NT2/D1 (cell line): ENCODE data around the gene SQOR.

Experiments
- DNase-seq: peaks from one replicate; pipeline ENCODE4 v3.0.0-alpha.2; 2011; ENCODE audit warnings: low read depth, low spot score
- H3K27me3 ChIP-seq: 2 replicates; pipeline ENCODE4 v1.6.0; 2011; ENCODE audit warnings: mild to moderate bottlenecking; ENCODE audit not compliant: insufficient read length, insufficient read depth
- H3K36me3 ChIP-seq: 2 replicates; pipeline ENCODE4 v1.6.1; 2011; ENCODE audit warnings: mild to moderate bottlenecking, low read length, mixed read lengths; ENCODE audit not compliant: insufficient read depth, insufficient read length
- H3K4me1 ChIP-seq: 2 replicates; pipeline ENCODE4 v1.5.1; 2011; ENCODE audit not compliant: insufficient read depth, insufficient read length
- H3K4me3 ChIP-seq: 2 replicates; pipeline ENCODE4 v1.5.1; 2011; ENCODE audit warnings: low read depth; ENCODE audit not compliant: insufficient read length
- H3K9ac ChIP-seq: 2 replicates; pipeline ENCODE4 v1.6.0; 2011; ENCODE audit warnings: low read depth; ENCODE audit not compliant: insufficient read length
- H3K9me3 ChIP-seq: 2 replicates; pipeline ENCODE4 v1.5.1; 2011; ENCODE audit warnings: mild to moderate bottlenecking, low read length; ENCODE audit not compliant: insufficient read depth
- SUZ12 ChIP-seq: IDR thresholded peaks from 2 replicates; pipeline ENCODE4 v1.6.1; 2011; ENCODE audit not compliant: insufficient read length, insufficient read depth; ENCODE audit errors: extremely low read depth
- YY1 ChIP-seq: IDR thresholded peaks from 2 replicates; pipeline ENCODE4 v1.6.1; 2011; ENCODE audit not compliant: insufficient read length, insufficient read depth
- ZNF274 ChIP-seq: IDR thresholded peaks from 2 replicates; pipeline ENCODE4 v1.6.1; 2011; ENCODE audit warnings: mild to moderate bottlenecking, low read depth, low read length

SQOR gene

DNA sequence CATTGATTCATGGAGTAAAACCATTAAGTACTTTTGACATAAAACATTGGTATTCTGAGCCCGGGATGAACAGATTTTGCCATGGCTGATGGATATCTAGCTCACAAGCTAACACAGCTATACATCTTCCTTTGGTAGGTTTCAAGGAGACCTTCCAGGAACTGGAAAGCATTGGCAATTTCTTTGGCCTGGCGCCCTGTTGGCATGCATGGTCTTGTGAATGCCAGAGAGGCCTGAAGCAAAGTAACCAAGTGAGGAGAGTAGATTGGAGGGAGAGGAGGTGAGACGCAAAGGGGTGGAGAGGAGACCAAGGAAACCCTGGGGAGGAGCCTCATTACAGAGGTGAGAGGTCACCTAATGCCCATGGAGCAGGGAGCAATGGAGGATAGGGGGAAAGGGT lies 67.2 kb downstream of the SQOR start:
- Histone ChIP-seq H3K9ac (no peak overlapping the region), H3K4me1 (peaks cover 6% of the 10 kb centered on the region), H3K4me3 (no peak overlapping the region), H3K36me3 (no peaks in the 10 kb centered on the region), H3K9me3 (no peaks in the 10 kb centered on the region), H3K27me3 (peaks cover 11% of the 10 kb centered on the region)
- TF ChIP-seq ZNF274 (no peak), YY1 (no peak), SUZ12 (no peak)
- DNase-seq, result no peak

DNA sequence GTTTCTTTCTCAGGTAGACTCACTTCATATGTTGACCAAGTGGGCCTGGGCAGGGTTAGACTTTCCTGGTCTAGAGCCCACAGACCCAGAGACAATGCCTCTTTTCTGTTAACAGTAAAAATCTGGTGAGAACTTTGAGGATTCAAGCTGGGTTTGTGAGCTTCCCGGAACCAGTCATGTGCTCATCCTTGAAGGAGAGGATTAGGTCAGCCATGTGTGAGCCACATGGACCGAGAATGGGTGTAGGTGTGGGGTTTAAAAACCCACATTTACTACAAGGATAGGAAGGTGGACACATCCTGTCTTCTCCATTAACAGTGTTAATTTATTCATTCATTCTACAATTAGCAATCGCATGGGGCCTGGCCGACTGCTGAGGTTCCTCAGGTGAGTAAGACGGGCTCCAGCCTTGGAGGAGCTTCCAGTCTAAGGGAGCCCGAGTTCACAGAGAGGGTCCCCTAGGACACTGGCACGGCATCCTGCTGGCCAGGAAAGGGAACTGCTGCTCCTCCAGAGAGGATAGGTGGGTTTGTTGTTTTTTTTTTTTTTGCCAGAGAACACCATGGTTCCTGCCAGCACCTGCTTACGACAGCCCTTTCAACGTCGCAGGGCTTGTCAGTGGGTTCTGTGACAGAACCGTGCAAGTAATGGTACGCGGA lies 69.0 kb downstream of the SQOR start:
- Histone ChIP-seq H3K9ac (peak overlapping the region; percentile 74), H3K36me3 (no peaks in the 10 kb centered on the region), H3K27me3 (peaks cover 11% of the 10 kb centered on the region), H3K4me1 (peaks cover 6% of the 10 kb centered on the region), H3K9me3 (no peaks in the 10 kb centered on the region), H3K4me3 (peak overlapping the region; percentile 61)
- TF ChIP-seq ZNF274, result no peak
- no peak for DNase-seq

DNA sequence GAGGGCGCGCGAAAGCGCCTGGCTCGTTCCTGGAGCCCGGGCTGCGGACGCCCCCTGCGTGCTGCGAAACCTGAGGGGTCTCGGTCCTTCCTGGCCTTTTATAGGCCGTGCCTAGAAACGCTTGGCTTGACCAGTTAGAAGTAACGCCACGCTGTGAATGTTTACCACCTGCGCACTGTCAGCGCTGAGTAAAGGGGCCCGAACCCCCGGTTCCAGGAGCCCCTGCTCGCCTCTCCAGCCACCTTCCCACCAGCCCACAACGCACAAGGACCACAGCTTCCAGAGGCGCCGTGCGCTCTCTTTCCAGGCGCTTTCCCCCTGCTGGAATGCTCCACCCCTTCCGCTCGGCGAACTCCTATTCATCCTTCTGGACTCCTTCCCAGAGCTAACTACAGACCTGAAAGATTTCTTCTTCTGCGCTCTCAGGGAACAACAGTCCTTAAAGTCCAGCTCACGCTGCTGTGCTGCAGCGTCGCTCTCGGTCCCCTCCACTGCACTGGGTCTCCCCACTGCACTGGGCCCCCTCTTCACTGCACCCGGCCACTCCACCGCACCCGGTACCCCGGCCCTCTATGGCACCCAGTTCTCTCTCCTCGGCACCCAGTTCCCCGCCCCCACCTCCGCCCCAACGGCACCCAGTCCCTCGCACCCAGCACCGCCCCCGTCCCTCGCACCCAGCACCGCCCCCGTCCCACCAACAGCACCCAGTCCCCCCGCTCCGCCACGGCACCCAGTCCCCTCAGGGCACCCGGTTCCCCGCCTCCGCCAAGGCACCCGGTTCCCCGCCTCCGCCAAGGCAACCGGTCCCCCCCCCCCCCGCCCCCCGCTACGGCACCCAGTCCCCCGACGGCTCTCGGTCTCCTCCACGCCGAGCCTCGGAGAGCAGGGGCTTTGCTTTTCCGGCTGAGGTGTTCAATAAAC lies 69.8 kb downstream of the SQOR start:
- Histone ChIP-seq H3K36me3 (no peaks in the 10 kb centered on the region), H3K9me3 (no peaks in the 10 kb centered on the region), H3K27me3 (peaks cover 11% of the 10 kb centered on the region), H3K9ac (peak overlapping the region; percentile 74), H3K4me3 (peak overlapping the region; percentile 61), H3K4me1 (peaks cover 6% of the 10 kb centered on the region)
- peak; percentile 13 for DNase-seq
- TF ChIP-seq YY1 (no peak), SUZ12 (no peak), ZNF274 (no peak)

DNA sequence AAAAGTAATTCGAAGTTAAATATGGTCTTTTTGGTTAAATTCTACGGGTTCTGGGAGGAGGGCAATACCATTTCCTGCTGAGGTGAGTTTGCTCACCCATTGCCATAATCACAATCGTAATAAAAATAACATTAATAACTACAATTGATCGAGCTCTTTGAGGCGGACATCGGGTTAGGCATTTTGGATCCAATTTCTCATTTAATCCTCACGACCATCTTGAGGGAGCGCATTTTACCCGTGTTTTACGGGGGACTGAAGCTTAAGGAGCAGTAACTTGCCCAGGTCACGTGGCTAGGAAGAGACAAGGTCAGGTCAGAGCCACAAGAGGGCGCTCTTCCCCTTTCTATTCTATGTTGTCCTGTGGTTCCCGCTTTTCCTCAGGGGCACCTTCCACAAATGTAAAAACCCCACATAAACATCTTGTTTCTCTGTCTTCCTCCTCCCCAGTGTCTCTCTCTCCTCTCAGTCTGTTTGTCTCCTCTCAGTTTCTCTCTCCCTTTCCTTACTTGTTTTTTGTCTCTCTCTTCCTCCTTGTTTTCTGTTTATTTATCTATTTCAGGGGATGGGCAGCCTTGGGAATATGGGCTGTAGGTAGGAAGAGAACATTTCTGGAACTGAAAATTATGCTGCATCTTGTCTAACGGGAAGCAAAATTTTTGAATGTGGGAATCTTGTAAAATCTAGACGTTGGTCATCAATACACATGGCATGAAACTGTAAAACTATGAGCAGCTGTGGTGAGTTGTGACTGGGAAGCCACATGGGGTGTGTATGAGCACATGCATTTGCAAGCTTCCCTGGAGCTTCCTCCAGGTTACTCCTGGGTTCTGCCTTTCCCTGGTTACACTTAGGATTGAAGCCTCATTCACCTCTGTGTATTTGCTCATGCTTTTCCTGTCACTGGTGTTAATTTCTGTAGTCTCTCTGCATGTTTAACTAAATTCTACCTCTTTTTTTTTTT lies 71.0 kb downstream of the SQOR start:
- TF ChIP-seq YY1 (no peak), SUZ12 (no peak), ZNF274 (no peak)
- peak overlapping the region; percentile 61 for H3K4me3 ChIP-seq
- DNase-seq, result peak; percentile 76
- peaks cover 6% of the 10 kb centered on the region for H3K4me1 ChIP-seq
- H3K36me3 ChIP-seq, result no peaks in the 10 kb centered on the region
- no peaks in the 10 kb centered on the region for H3K9me3 ChIP-seq
- H3K9ac ChIP-seq, result peak overlapping the region; percentile 42
- peaks cover 11% of the 10 kb centered on the region for H3K27me3 ChIP-seq

DNA sequence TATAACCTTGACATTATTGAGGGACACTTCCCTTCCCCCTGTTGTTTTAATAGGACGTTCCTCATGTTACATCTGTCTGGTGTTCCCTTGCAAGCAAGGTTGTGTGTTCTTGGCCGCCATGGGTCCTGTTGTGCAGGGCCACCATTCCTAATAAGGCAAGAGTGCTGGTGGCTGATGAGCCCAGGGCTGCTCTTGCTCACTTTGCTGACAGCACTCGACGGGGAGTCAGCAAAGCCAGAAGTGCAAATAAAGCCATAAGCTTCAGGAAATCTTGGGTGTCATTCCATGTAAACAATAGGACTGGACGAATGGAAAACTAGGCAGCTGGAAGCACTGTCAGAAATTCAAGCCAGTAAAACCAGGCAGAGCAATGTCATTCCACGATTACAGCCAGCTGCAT lies 75.8 kb downstream of the SQOR start:
- peaks cover 2% of the 10 kb centered on the region for H3K4me1 ChIP-seq
- no peaks in the 10 kb centered on the region for H3K9me3 ChIP-seq
- no peak for TF ChIP-seq SUZ12
- TF ChIP-seq YY1, result no peak
- no peak for TF ChIP-seq ZNF274
- no peak for DNase-seq
- no peaks in the 10 kb centered on the region for H3K36me3 ChIP-seq
- H3K4me3 ChIP-seq, result no peak overlapping the region
- no peak overlapping the region for H3K9ac ChIP-seq
- peaks cover 2% of the 10 kb centered on the region for H3K27me3 ChIP-seq

DNA sequence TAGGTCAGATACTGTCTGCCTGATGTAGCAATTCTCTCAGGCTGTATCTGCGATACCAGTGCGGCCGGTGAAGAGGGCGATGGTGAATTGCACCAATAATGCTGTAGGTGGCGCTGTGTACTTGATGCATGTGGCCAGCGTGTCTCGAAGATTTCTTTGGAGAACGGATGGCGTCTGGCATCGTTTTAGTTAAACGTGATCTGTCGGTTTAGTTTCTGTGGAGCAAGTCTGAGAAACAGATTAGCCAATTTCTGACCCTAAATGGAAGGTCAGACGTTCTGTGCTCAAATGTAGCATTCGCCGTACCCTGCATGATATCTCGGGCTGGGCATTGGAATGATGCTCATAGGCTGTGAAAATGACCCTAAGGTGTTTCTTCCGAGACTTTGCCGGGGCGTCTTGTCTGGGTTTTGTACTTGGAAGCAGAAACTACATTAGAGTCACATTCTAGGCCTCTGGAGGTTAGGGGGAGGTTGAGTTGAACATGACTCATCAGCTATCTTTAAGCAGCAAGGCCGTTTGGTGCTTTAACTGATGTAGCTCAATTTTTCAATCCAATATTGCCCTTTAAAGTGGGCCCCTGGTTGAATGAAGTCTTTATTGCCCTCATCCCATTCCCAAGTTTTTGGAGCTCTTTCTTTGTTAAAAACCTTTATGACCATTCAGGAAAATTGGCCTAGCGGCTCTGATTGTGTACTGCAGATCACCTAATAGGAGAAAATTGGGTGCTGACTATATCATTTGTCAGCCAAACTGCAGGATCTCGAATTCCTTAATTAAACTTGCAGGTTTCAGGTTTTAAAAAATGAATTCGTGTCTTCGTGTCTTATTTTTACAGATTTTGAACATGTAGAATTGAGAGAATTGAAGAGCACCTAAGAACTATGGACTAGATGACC lies 80.0 kb downstream of the SQOR start:
- Histone ChIP-seq H3K9ac (no peak overlapping the region), H3K4me3 (no peak overlapping the region), H3K36me3 (no peaks in the 10 kb centered on the region), H3K9me3 (no peaks in the 10 kb centered on the region), H3K4me1 (no peaks in the 10 kb centered on the region), H3K27me3 (peaks cover 2% of the 10 kb centered on the region)
- peak; percentile 50 for DNase-seq
- no peak for TF ChIP-seq YY1
- TF ChIP-seq ZNF274, result no peak
- TF ChIP-seq SUZ12, result no peak
